Measurements from ENCODE around the gene TAOK1. TPM values are rescaled to one million over a fixed set of nuclear protein-coding genes. Genes with fewer than 3 reads are reported as not detected.
"Not testable (repeated sequence)": the region's sequence is repeated elsewhere in the genome, so short reads cannot be mapped to it uniquely, and the experiment has no call there.

The TAOK1 gene
- total RNA-seq, 1 experiment from 2014 or later, result 85.5 TPM

GRCh38 chr17:29461483-29462206 lies 71.5 kb downstream of the TAOK1 start:
- Histone ChIP-seq H3K27ac (ENCODE audit: low read depth, low read length, poor library complexity, severe bottlenecking) (no peak overlapping the region), H3K4me3 (ENCODE audit: low read depth, low read length, poor library complexity, severe bottlenecking) (no peak overlapping the region), H3K27me3 (replicated peaks; ENCODE audit: insufficient read depth, low read depth, low read length, poor library complexity) (no peaks in the 10 kb centered on the region), H3K4me1 (ENCODE audit: insufficient read depth, low read length, poor library complexity, severe bottlenecking) (peaks cover 21% of the 10 kb centered on the region), H3K9me3 (ENCODE audit: low read depth, low read length, poor library complexity, severe bottlenecking) (no peaks in the 10 kb centered on the region), H3K36me3 (ENCODE audit: insufficient read depth, low read length, poor library complexity, severe bottlenecking) (peaks cover 7% of the 10 kb centered on the region)
- intact Hi-C loops (cut with micrococcal nuclease; ENCODE audit: unreplicated experiment), result no loop called here
- no TSS peak for BruUV-seq (replicated peaks)
- no peak for DNase-seq (ENCODE audit: low spot score)
- TF ChIP-seq EZH2 (IDR thresholded peaks at IDR 0.05; ENCODE audit: borderline replicate concordance, low read depth, low read length, poor library complexity, severe bottlenecking), result no peak
- CTCF ChIA-PET, result no interaction called here
- POLR2A ChIA-PET (ENCODE audit: low non-redundant PET), result no interaction called here

GRCh38 chr17:29469276-29469675 lies 79.1 kb downstream of the TAOK1 start:
- no TSS peak for BruUV-seq (replicated peaks)
- H3K4me1 ChIP-seq (ENCODE audit: insufficient read depth, low read length, poor library complexity, severe bottlenecking), result no peaks in the 10 kb centered on the region
- no peaks in the 10 kb centered on the region for H3K9me3 ChIP-seq (ENCODE audit: low read depth, low read length, poor library complexity, severe bottlenecking)
- H3K36me3 ChIP-seq (ENCODE audit: insufficient read depth, low read length, poor library complexity, severe bottlenecking), result peaks cover 28% of the 10 kb centered on the region
- H3K4me3 ChIP-seq (ENCODE audit: low read depth, low read length, poor library complexity, severe bottlenecking), result no peak overlapping the region
- POLR2A ChIA-PET (ENCODE audit: low non-redundant PET), result no interaction called here
- no peak for DNase-seq (ENCODE audit: low spot score)
- intact Hi-C loops (cut with micrococcal nuclease; ENCODE audit: unreplicated experiment), result no loop called here
- TF ChIP-seq CTCF (conservative IDR thresholded peaks at IDR 0.05; ENCODE audit: low read depth, low read length), result no peak
- no peak for TF ChIP-seq EZH2 (IDR thresholded peaks at IDR 0.05; ENCODE audit: borderline replicate concordance, low read depth, low read length, poor library complexity, severe bottlenecking)
- H3K27ac ChIP-seq (ENCODE audit: low read depth, low read length, poor library complexity, severe bottlenecking), result no peak overlapping the region
- CTCF ChIA-PET, result no interaction called here
- H3K27me3 ChIP-seq (replicated peaks; ENCODE audit: insufficient read depth, low read depth, low read length, poor library complexity), result no peaks in the 10 kb centered on the region

GRCh38 chr17:29473437-29473836 lies 83.3 kb downstream of the TAOK1 start:
- CTCF ChIA-PET; POLR2A ChIA-PET (ENCODE audit: low non-redundant PET); H3K4me3 ChIP-seq (ENCODE audit: low read depth, low read length, poor library complexity, severe bottlenecking); BruUV-seq (replicated peaks); H3K27me3 ChIP-seq (replicated peaks; ENCODE audit: insufficient read depth, low read depth, low read length, poor library complexity); H3K9me3 ChIP-seq (ENCODE audit: low read depth, low read length, poor library complexity, severe bottlenecking); H3K4me1 ChIP-seq (ENCODE audit: insufficient read depth, low read length, poor library complexity, severe bottlenecking); DNase-seq (ENCODE audit: low spot score); H3K27ac ChIP-seq (ENCODE audit: low read depth, low read length, poor library complexity, severe bottlenecking): not testable (repeated sequence)
- intact Hi-C loops (cut with micrococcal nuclease; ENCODE audit: unreplicated experiment), result loop anchor here (5.0 kb wide), 1 partner anchor 96 kb away; no protein-coding TSS in a partner anchor
- H3K36me3 ChIP-seq (ENCODE audit: insufficient read depth, low read length, poor library complexity, severe bottlenecking), result peaks cover 27% of the 10 kb centered on the region

- BruUV-seq (replicated peaks), result no TSS peak
- Histone ChIP-seq H3K4me1 (ENCODE audit: insufficient read depth, low read length, poor library complexity, severe bottlenecking) (no peaks in the 10 kb centered on the region), H3K36me3 (ENCODE audit: insufficient read depth, low read length, poor library complexity, severe bottlenecking) (peaks cover 23% of the 10 kb centered on the region), H3K27me3 (replicated peaks; ENCODE audit: insufficient read depth, low read depth, low read length, poor library complexity) (no peaks in the 10 kb centered on the region), H3K9me3 (ENCODE audit: low read depth, low read length, poor library complexity, severe bottlenecking) (no peaks in the 10 kb centered on the region), H3K27ac (ENCODE audit: low read depth, low read length, poor library complexity, severe bottlenecking) (no peak overlapping the region), H3K4me3 (ENCODE audit: low read depth, low read length, poor library complexity, severe bottlenecking) (no peak overlapping the region)
- intact Hi-C loops (cut with micrococcal nuclease; ENCODE audit: unreplicated experiment), result loop anchor here (5.0 kb wide), 1 partner anchor 97 kb away; no protein-coding TSS in a partner anchor
- TF ChIP-seq EZH2 (IDR thresholded peaks at IDR 0.05; ENCODE audit: borderline replicate concordance, low read depth, low read length, poor library complexity, severe bottlenecking), result no peak
- no peak for TF ChIP-seq CTCF (conservative IDR thresholded peaks at IDR 0.05; ENCODE audit: low read depth, low read length)
- POLR2A ChIA-PET (ENCODE audit: low non-redundant PET), result no interaction called here
- CTCF ChIA-PET, result no interaction called here
- DNase-seq (ENCODE audit: low spot score), result no peak
Observed at GRCh38 chr17:29474297-29474696, 84.1 kb downstream of the TAOK1 start.
